ENCODE results near the gene CAMK2D. TPM values are rescaled to one million over a fixed set of nuclear protein-coding genes. Genes with fewer than 3 reads are reported as not detected.

CAMK2D gene
- polyA plus RNA-seq, 2 of the 4 experiments (the other 2 are of a cell fraction), result 19.1 to 59.9 TPM

DNA sequence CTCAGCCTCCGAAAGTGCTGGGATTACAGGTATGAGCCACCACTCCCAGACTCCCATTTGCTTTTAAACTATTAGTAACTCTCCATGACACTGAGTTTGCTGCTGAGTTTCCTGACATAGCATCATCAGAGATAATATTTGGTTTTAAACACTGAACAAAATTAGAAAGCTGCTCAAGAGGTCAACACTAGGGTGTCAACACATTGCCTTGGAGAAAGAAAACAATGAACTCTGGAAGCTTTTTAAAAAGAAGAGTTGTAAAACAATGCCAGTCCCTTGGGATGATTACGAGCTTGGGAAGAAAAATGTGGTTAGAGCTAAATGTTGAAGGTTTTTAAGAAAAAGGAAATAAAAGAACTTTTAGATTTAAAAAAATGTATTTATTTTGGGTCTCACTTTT lies 264.8 kb downstream of the CAMK2D start (continued):
- TF ChIP-seq ATOH8 (CRISPR knock-in tag; IDR thresholded peaks at IDR 0.05; ENCODE audit: low read depth), result no peak
- no peak for TF ChIP-seq NFE2L2 (conservative IDR thresholded peaks at IDR 0.05; ENCODE audit: low read length)

- Histone ChIP-seq H3K4me3 (no peak overlapping the region), H3K4me2 (no peak overlapping the region), H3K4me1 (no peaks in the 10 kb centered on the region), H3K9me3 (no peaks in the 10 kb centered on the region), H3K27ac (no peak overlapping the region)
- CTCF ChIA-PET, result interaction anchor here (0.6 kb wide), 1 partner anchor 278 kb away, joined by 3 read pairs; no protein-coding TSS in a partner anchor
- DNase-seq (ENCODE audit: low read depth in 1 of 2, low spot score in 1 of 2), result no peak
- 91% methylated on average over 6 of the region's 6 CpGs for WGBS (ENCODE audit: missing lambda C conversion rate)
- no peak for FAIRE-seq
- POLR2A ChIA-PET, result no interaction called here
- TF ChIP-seq JUN (IDR thresholded peaks at IDR 0.05), result no peak
- no peak for TF ChIP-seq CBX2 (IDR thresholded peaks at IDR 0.05; ENCODE audit: borderline replicate concordance, low read depth)
- TF ChIP-seq, protein P1, sequence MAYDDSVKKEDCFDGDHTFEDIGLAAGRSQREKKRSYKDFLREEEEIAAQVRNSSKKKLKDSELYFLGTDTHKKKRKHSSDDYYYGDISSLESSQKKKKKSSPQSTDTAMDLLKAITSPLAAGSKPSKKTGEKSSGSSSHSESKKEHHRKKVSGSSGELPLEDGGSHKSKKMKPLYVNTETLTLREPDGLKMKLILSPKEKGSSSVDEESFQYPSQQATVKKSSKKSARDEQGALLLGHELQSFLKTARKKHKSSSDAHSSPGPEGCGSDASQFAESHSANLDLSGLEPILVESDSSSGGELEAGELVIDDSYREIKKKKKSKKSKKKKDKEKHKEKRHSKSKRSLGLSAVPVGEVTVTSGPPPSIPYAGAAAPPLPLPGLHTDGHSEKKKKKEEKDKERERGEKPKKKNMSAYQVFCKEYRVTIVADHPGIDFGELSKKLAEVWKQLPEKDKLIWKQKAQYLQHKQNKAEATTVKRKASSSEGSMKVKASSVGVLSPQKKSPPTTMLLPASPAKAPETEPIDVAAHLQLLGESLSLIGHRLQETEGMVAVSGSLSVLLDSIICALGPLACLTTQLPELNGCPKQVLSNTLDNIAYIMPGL (CRISPR knock-in tag; IDR thresholded peaks at IDR 0.05; ENCODE audit: borderline replicate concordance), result no peak
- TF ChIP-seq, protein P2, sequence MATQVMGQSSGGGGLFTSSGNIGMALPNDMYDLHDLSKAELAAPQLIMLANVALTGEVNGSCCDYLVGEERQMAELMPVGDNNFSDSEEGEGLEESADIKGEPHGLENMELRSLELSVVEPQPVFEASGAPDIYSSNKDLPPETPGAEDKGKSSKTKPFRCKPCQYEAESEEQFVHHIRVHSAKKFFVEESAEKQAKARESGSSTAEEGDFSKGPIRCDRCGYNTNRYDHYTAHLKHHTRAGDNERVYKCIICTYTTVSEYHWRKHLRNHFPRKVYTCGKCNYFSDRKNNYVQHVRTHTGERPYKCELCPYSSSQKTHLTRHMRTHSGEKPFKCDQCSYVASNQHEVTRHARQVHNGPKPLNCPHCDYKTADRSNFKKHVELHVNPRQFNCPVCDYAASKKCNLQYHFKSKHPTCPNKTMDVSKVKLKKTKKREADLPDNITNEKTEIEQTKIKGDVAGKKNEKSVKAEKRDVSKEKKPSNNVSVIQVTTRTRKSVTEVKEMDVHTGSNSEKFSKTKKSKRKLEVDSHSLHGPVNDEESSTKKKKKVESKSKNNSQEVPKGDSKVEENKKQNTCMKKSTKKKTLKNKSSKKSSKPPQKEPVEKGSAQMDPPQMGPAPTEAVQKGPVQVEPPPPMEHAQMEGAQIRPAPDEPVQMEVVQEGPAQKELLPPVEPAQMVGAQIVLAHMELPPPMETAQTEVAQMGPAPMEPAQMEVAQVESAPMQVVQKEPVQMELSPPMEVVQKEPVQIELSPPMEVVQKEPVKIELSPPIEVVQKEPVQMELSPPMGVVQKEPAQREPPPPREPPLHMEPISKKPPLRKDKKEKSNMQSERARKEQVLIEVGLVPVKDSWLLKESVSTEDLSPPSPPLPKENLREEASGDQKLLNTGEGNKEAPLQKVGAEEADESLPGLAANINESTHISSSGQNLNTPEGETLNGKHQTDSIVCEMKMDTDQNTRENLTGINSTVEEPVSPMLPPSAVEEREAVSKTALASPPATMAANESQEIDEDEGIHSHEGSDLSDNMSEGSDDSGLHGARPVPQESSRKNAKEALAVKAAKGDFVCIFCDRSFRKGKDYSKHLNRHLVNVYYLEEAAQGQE (IDR thresholded peaks at IDR 0.05), result no peak
- TF ChIP-seq, protein P3, sequence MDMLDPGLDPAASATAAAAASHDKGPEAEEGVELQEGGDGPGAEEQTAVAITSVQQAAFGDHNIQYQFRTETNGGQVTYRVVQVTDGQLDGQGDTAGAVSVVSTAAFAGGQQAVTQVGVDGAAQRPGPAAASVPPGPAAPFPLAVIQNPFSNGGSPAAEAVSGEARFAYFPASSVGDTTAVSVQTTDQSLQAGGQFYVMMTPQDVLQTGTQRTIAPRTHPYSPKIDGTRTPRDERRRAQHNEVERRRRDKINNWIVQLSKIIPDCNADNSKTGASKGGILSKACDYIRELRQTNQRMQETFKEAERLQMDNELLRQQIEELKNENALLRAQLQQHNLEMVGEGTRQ (IDR thresholded peaks at IDR 0.05), result no peak
- no peak for TF ChIP-seq HOXB13 (CRISPR knock-in tag; IDR thresholded peaks at IDR 0.05; ENCODE audit: low read depth)
- no peak for TF ChIP-seq FOSL2 (IDR thresholded peaks at IDR 0.05)
- TF ChIP-seq FOSL2 (CRISPR knock-in tag; IDR thresholded peaks at IDR 0.05), result no peak
- no peak for TF ChIP-seq ZNF302 (CRISPR knock-in tag; IDR thresholded peaks at IDR 0.05)
- TF ChIP-seq BHLHE40 (IDR thresholded peaks at IDR 0.05; ENCODE audit: low read depth, low read length), result no peak
- no peak for TF ChIP-seq CBX8 (IDR thresholded peaks at IDR 0.05)
- no peak for TF ChIP-seq ATOH8 (CRISPR knock-in tag; IDR thresholded peaks at IDR 0.05; ENCODE audit: low read depth)
- no peak for TF ChIP-seq HEYL (CRISPR knock-in tag; IDR thresholded peaks at IDR 0.05)
- no peak for TF ChIP-seq RAD21 (conservative IDR thresholded peaks at IDR 0.05 in 1 of 2, IDR thresholded peaks at IDR 0.05 in 1 of 2)
- TF ChIP-seq, protein P4, sequence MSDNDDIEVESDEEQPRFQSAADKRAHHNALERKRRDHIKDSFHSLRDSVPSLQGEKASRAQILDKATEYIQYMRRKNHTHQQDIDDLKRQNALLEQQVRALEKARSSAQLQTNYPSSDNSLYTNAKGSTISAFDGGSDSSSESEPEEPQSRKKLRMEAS (IDR thresholded peaks at IDR 0.05), result no peak
- no peak for TF ChIP-seq HOXB5 (CRISPR knock-in tag; IDR thresholded peaks at IDR 0.05)
- no peak for TF ChIP-seq HDAC2 (IDR thresholded peaks at IDR 0.05)
- TF ChIP-seq ZSCAN20 (CRISPR knock-in tag; IDR thresholded peaks at IDR 0.05), result no peak
- TF ChIP-seq EHF (CRISPR knock-in tag; IDR thresholded peaks at IDR 0.05), result no peak
- no peak for TF ChIP-seq KDM1A (IDR thresholded peaks at IDR 0.05; ENCODE audit: low read depth)
- no peak for TF ChIP-seq CHD2 (IDR thresholded peaks at IDR 0.05; ENCODE audit: low read length, partially characterized antibody)
- ATAC-seq, result no peak
Measured at GRCh38 chr4:113495790-113496189, 265.7 kb downstream of the CAMK2D start.

All from A549 (cell line).